ENCODE data around the gene RBM47.
"Not testable (repeated sequence)": the region's sequence is repeated elsewhere in the genome, so short reads cannot be mapped to it uniquely, and the experiment has no call there.

Gene RBM47

DNA sequence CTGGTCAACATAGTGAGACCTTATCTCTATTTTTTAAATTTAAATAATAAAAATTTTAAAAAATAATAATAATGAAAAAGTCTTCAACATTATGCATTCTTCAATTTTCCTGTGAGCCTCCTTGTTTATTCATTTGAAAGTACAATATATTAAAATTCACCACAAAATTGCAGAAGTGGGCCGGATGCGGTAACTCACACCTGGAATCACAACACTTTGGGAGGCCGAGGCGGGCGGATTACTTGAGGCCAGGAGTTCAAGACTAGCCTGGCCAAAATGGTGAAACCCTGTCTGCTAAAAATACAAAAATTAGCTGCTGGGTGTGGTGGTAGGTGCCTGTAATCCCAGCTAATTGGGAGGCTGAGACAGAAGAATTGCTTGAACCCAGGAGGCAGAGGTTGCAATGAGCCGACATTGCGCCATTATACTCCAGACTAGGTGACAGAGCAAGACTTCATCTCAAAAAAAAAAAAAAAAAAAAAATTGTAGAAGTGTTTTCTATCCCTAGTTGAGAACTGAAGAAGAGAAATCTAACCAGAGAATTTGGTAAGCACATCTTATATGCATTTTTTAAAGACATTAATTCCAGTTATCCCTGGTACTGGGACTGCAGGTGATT, 56.9 kb downstream of the RBM47 start:
- in situ Hi-C loops (cut with MboI; ENCODE audit: low pct_unique_long_range_greater_than_20kb, low sequenced_read_pairs) = no loop called here
- DNase-seq = no peak

DNA sequence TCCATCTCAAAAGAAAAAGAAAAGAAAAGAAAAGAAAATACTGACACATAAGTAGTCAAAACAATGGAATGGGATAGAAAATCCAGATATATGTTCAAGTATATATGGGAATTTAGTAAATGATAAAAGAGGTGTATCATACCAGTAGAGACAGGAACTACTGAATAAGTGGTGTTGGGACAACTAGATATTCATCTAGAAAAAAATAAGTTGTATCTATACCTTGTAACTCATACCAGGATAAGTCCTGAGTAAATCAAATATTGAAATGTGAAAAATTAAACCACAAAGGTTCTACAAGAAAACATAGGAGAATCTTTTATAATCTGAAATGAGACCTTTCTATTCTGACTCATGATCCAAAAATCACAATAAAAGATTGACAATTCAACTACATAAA, 58.5 kb downstream of the RBM47 start:
- no peak for DNase-seq
- in situ Hi-C loops (cut with MboI; ENCODE audit: low pct_unique_long_range_greater_than_20kb, low sequenced_read_pairs) = no loop called here

DNA sequence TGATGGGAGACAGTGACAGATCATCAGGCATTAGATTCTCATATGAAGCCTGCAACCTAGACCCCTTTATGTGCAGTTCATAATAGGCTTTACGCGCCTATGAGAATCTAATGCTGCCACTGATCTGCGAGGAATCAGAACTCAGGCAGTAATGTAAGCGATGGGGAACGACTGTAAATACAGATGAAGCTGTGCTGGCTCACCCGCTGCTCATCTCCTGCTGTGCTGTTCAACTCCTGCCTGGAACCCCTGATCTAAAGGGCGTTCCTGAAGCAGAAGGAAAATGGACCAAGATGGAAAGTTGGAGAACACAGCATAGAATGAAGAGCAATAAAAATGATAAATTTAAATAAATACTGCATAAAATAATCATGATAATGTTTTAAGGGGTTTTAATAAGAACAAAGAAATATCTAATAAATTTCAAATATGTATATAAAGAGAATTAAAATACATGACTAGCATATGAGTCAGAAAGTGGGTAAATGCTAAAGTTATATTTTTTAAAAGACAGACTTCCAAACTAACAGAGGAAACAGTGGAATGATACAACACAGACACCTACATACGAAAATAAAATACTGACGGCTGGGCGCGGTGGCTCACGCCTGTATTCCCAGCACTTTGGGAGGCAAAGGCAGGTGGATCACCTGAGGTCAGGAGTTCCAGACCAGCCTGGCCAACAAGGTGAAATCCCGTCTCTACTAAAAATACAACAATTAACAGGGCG, 59.2 kb downstream of the RBM47 start:
- no peak for DNase-seq
- in situ Hi-C loops (cut with MboI; ENCODE audit: low pct_unique_long_range_greater_than_20kb, low sequenced_read_pairs) = no loop called here

GRCh38 chr4:40564815-40565483, 64.7 kb downstream of the RBM47 start:
- no peak for DNase-seq
- in situ Hi-C loops (cut with MboI; ENCODE audit: low pct_unique_long_range_greater_than_20kb, low sequenced_read_pairs) = no loop called here

- in situ Hi-C loops (cut with MboI; ENCODE audit: low pct_unique_long_range_greater_than_20kb, low sequenced_read_pairs) = no loop called here
- peak; percentile 61 for DNase-seq
Observed at GRCh38 chr4:40564004-40564403, 65.7 kb downstream of the RBM47 start.

DNA sequence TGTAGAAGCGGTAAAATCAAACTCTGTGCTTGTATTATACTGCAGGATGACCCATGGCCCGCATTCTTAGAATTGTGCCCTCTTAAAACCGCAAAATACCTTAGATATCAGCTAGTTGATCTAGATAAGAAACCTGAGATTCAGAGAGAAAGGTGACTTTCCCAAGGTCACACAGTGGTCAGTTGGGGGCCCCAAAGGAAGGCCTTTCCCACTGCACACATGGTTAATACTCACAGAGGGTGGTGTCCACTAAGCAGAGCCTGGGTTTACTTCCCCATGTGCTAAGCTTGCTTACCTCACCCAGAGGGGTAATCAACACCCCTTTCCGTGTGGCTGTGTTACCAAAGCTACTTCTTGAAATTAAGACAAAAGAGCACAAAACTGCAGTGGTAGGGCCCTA, 66.3 kb downstream of the RBM47 start:
- in situ Hi-C loops (cut with MboI; ENCODE audit: low pct_unique_long_range_greater_than_20kb, low sequenced_read_pairs) = no loop called here
- no peak for DNase-seq

GRCh38 chr4:40562681-40563080, 67.0 kb downstream of the RBM47 start:
- DNase-seq = no peak
- in situ Hi-C loops (cut with MboI; ENCODE audit: low pct_unique_long_range_greater_than_20kb, low sequenced_read_pairs) = no loop called here

DNA sequence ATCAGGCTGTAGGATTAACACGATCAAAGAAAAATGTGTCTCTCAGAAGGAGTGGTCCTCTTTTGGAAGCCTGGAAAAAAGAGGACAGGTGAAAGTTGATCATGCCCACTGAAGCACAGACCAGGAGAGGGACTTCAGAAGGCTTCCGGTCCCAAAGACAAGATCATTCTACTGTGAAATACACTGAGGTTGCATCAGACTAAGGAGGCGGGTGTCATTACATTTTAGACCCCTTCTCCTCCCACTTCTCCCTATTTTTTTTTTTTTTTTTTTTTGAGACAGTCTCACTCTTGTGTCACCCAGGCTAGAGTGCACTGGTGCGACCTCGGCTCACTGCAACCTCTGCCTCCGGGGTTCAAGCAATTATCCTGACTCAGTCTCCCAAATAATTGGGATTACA, 67.5 kb downstream of the RBM47 start:
- peak; percentile 70 for DNase-seq
- in situ Hi-C loops (cut with MboI; ENCODE audit: low pct_unique_long_range_greater_than_20kb, low sequenced_read_pairs) = no loop called here

DNA sequence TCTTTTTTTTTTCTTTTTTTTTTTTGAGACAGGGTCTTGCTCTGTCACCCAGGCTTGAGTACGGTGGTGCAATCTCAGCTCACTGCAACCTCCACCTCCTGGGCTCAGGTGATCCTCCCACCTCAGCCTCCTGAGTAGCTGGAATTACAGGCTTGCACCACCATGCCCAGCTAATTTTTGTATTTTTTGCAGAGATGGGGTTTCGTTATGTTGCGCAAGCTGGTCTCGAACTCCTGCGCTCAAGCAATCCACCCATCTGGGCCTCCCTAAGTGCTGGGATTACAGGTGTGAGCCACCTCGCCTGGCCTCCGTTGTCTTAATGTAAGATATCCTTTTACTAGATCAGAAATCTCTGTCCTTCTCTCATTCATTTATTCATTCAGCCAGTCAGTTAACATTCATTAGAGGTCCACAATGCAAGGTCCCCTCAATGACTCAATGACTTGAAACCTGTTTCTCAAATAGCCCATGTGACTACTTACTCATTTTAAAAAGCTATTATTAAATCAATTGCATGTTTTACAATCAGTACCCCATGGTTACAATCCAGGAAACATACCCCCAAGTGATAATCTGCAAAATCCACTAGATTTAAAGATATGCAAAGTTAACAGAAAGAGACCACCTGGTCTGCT, 68.0 kb downstream of the RBM47 start:
- DNase-seq; in situ Hi-C loops (cut with MboI; ENCODE audit: low pct_unique_long_range_greater_than_20kb, low sequenced_read_pairs): not testable (repeated sequence)

DNA sequence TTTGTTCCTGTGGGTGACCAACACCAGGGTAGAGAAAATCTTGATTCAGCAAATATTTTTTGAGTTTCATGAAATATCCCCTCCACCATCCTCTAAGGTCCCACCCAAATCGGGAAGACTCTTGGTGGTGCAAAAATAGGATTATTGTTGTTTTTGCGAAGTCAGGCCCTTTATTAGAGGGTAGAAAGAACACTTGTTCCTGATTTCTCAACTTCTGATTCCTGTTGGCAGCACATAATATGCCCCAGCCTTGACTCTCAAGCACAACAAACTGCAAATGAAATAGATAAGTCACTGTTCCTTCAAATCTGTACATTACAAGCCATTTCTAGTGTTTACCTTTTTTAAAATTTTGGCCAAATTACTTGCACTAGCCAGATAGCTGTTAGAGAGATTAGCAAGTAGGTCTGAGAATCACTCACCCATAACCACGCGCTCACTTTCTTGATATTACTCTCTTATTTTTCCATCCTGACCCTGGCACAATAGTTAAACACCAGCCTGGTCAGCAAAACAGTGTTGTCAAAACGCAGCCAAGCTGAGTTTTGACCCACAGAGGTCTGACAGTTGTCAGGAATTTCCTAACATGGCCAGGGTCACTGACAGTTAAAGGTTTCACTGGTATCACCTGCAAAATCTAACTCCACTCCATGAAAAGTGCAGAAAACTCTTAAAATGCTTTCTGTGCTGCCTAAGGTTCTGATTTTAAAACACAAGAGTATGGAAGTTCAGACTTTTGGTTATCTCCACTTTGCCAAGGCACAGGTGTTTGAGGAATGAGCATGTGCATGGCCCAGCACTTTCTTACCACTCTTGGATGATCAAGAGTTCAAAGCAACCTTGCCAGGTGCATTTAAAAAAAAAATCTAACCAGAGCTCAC, 69.8 kb downstream of the RBM47 start:
- in situ Hi-C loops (cut with MboI; ENCODE audit: low pct_unique_long_range_greater_than_20kb, low sequenced_read_pairs) = no loop called here

GRCh38 chr4:40557736-40558135, 71.9 kb downstream of the RBM47 start:
- no peak for DNase-seq
- in situ Hi-C loops (cut with MboI; ENCODE audit: low pct_unique_long_range_greater_than_20kb, low sequenced_read_pairs) = no loop called here

More for the DNA sequence above, 69.8 kb downstream of the RBM47 start:
- no peak for DNase-seq

- DNase-seq = no peak
- in situ Hi-C loops (cut with MboI; ENCODE audit: low pct_unique_long_range_greater_than_20kb, low sequenced_read_pairs) = no loop called here
Observed at GRCh38 chr4:40555176-40555900, 74.3 kb downstream of the RBM47 start.

GRCh38 chr4:40554641-40555040, 75.0 kb downstream of the RBM47 start:
- in situ Hi-C loops (cut with MboI; ENCODE audit: low pct_unique_long_range_greater_than_20kb, low sequenced_read_pairs) = not testable (repeated sequence)
- peak; percentile 74 for DNase-seq

DNA sequence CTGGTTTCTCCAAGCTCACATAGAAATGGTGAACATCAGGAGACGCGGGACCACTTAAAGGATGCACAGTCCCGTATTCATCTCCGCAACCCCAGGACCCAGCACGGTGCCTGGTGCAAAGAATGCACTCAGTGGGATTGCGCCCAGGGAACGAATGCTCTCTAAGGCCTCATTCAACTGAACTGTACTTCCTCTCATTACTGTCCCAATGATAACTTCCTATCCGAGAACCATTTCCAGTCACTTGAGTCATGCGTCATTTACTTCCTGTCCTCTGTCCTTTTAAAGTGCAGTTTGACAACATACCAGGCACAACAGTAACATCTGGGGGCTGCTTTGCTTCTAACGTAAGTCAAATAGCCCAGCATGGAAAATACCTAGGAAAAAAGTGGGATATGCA, 75.7 kb downstream of the RBM47 start:
- in situ Hi-C loops (cut with MboI; ENCODE audit: low pct_unique_long_range_greater_than_20kb, low sequenced_read_pairs) = no loop called here

GRCh38 chr4:40552536-40552935, 77.1 kb downstream of the RBM47 start:
- no peak for DNase-seq
- in situ Hi-C loops (cut with MboI; ENCODE audit: low pct_unique_long_range_greater_than_20kb, low sequenced_read_pairs) = no loop called here

More for the DNA sequence above, 75.7 kb downstream of the RBM47 start:
- DNase-seq = peak; percentile 75

GRCh38 chr4:40551568-40552136, 78.0 kb downstream of the RBM47 start:
- in situ Hi-C loops (cut with MboI; ENCODE audit: low pct_unique_long_range_greater_than_20kb, low sequenced_read_pairs); DNase-seq: not testable (repeated sequence)

GRCh38 chr4:40550948-40551462, 78.7 kb downstream of the RBM47 start:
- peak; percentile 73 for DNase-seq
- in situ Hi-C loops (cut with MboI; ENCODE audit: low pct_unique_long_range_greater_than_20kb, low sequenced_read_pairs) = no loop called here

GRCh38 chr4:40550196-40550595, 79.5 kb downstream of the RBM47 start:
- in situ Hi-C loops (cut with MboI; ENCODE audit: low pct_unique_long_range_greater_than_20kb, low sequenced_read_pairs) = no loop called here
- DNase-seq = no peak
